ENCODE results near the gene ASXL1.

Gene ASXL1

GRCh38 chr20:32483351-32484224 is 125.5 kb downstream of the ASXL1 start:
- DNase-seq (ENCODE audit: low spot score) = no peak
- TF ChIP-seq, protein P1, sequence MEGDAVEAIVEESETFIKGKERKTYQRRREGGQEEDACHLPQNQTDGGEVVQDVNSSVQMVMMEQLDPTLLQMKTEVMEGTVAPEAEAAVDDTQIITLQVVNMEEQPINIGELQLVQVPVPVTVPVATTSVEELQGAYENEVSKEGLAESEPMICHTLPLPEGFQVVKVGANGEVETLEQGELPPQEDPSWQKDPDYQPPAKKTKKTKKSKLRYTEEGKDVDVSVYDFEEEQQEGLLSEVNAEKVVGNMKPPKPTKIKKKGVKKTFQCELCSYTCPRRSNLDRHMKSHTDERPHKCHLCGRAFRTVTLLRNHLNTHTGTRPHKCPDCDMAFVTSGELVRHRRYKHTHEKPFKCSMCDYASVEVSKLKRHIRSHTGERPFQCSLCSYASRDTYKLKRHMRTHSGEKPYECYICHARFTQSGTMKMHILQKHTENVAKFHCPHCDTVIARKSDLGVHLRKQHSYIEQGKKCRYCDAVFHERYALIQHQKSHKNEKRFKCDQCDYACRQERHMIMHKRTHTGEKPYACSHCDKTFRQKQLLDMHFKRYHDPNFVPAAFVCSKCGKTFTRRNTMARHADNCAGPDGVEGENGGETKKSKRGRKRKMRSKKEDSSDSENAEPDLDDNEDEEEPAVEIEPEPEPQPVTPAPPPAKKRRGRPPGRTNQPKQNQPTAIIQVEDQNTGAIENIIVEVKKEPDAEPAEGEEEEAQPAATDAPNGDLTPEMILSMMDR (IDR thresholded peaks at IDR 0.05) = no peak
- Histone ChIP-seq H3K4me3 (peak overlapping the region; percentile 98), H3K27ac (peak overlapping the region; percentile 54 to 83)

- DNase-seq (ENCODE audit: low spot score) = no peak
- TF ChIP-seq, protein P1 (IDR thresholded peaks at IDR 0.05) = no peak
- Histone ChIP-seq H3K4me3 (peak overlapping the region; percentile 98), H3K27ac (peak overlapping the region; percentile 8 to 83)
Observed at GRCh38 chr20:32484225-32484957, 126.3 kb downstream of the ASXL1 start.

DNA sequence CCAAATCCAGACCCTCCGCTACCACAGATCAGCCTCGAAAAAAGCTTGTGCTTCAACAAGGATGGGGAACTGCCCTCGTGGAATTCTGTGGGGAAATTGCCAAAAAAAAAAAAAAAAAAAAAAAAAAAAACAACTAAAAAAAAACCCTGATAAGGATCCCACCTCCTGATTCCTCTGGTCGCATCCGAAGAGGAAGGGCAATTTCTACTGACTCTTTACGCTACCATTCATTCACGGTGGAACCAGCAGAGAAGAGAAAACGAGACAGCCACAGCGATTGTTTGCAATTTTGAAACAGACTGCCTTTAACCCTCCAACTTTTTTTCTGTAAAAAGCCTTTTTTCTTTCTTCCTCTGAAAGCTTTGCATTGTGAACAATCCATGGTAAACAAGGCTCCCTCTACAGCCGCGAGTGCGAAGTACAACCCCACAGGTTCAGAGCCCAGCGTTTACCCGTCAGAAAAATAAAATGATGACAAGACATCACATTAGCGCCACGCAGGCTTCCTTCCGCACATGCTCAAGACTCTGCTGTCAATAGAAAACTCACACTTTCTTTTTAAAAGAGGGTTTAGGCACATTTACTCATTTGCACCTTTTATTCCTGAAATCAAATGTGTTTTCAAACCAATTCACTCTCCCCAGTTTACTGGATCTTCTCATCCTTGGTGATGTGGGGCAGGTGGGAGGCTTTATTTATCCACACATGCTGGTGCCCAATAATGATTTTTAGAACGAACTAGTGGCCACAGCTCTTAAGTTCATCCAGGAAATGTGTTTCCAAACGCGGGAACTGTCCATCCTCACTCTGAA is 127.0 kb downstream of the ASXL1 start:
- TF ChIP-seq, protein P1 (IDR thresholded peaks at IDR 0.05) = peak; percentile 71
- Histone ChIP-seq H3K4me3 (peak overlapping the region; percentile 98), H3K27ac (peak overlapping the region in 1 of 2 donors; percentile 83)
- no peak for DNase-seq (ENCODE audit: low spot score)

GRCh38 chr20:32485770-32486478 is 127.8 kb downstream of the ASXL1 start:
- DNase-seq (ENCODE audit: low spot score) = no peak
- H3K4me3 ChIP-seq = no peak overlapping the region
- TF ChIP-seq, protein P1 (IDR thresholded peaks at IDR 0.05) = no peak
- peak overlapping the region in 1 of 2 donors; percentile 23 for H3K27ac ChIP-seq

DNA sequence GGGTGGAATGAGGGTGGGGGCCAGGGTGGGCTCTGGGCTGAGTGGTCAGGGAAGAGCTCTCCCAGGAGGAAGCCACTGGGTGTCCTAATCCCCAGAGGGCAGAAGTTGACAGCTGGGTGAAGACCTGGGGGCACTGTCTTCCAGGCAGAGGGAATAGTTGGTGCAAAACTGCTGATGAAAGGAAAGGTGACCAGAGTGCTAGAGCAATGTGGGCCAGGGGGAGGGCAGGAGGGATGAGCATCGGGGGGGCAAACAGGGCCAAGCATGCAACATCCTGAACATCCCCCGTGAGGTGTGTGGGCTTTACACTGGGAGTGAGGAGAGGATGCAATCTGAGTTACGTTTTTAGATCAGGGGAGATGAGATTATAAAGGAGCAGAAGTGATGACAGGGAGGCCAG is 129.2 kb downstream of the ASXL1 start:
- Histone ChIP-seq H3K27ac (no peak overlapping the region), H3K4me3 (no peak overlapping the region)
- TF ChIP-seq, protein P1 (IDR thresholded peaks at IDR 0.05) = no peak
- DNase-seq (ENCODE audit: low spot score) = no peak

DNA sequence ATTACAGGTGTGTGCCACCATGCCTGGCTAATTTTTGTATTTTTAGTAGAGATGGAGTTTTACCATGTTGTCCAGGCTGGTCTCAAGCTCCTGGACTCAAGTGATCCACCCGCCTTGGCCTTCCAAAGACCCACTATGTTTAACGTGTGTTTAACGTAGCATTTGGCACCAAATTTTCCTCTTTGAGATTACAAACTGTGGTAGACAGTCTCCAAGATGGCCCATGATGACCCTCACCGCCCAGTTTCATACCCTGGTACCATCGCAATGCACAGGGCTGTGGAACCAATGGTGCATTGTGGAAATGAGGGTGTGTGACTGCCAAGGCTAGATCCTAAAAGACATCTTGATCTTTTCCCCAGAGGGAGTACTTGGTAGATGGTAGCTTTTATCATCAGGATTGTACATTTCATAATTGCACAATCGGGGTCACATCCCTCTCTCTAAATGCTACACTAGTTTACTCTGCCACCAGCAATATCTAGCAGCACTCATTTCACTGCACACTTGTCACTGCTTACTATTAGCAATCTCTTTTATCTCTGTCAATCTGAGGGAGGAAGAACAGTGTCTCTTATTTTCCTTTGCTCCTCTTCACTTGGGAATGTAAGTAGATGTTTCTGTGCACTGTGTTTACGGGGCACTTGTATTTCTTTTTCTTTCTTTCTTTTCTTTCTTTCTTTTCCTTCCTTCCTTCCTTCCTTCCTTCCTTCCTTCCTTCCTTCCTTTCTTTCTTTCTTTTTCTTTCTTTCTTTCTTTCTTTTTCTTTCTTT is 130.1 kb downstream of the ASXL1 start:
- Histone ChIP-seq H3K4me3 (no peak overlapping the region), H3K27ac (no peak overlapping the region)
- DNase-seq (ENCODE audit: low spot score) = no peak
- TF ChIP-seq, protein P1 (IDR thresholded peaks at IDR 0.05) = no peak

All from coronary artery (tissue), 2 donors.